ENCODE measurements around the gene ROBO3.

- TF ChIP-seq EZH2 (IDR thresholded peaks at IDR 0.05; ENCODE audit: insufficient read depth, poor library complexity, severe bottlenecking), result no peak
- TF ChIP-seq EZH2phosphoT487 (IDR thresholded peaks at IDR 0.05; ENCODE audit: insufficient read depth, low read depth), result no peak
Measured at GRCh38 chr11:124834526-124835180, 30.6 kb upstream of the ROBO3 start.

Data from GM23248 (cell line).